GM18526 (cell line): ENCODE results near the gene SCYGR7.

Experiments used
- POLR2A ChIP-seq: IDR thresholded peaks from 3 replicates; pipeline ENCODE4 v1.6.1; 2011; ENCODE audit not compliant: insufficient read length; ENCODE audit errors: extremely low read depth

The SCYGR7 gene

DNA sequence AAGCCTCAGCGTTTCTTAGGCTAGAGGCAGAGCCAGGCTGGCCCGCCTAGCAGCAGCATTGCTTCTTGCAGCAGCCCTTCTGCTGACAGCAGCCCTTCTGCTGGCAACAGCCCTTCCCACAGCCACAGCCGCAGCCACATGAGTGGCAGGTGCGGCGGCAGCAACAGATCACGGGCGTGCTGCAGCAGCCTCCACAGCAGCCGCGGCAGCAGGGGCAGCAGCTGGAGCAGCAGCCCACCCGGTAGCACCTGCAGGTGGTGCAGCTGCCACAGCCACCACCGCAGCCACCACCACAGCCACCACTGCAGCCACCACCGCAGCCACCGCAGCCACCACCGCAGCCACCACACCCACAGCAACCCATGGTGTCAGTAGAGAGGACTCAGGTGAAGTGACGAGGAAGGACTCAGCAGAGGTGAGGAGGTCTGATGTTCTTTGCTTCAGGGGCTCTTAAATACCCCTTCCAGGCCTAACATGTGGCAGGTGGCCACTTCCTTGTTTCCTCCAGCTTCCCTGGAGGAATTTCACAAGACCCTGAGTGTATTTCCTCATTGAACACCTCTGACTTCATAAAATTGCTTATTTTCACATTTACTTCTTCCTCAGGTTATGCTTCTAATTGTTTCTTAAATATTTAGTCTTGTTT lies 3.6 kb upstream of the SCYGR7 start, which contains the start of gene SCYGR6:
Gene SCYGR6, minus strand, starts transcription at position 364 of the 646 bp plus-strand sequence. Its CDS starts 0 bp downstream, at position 364.
- TF ChIP-seq POLR2A = no peak

DNA sequence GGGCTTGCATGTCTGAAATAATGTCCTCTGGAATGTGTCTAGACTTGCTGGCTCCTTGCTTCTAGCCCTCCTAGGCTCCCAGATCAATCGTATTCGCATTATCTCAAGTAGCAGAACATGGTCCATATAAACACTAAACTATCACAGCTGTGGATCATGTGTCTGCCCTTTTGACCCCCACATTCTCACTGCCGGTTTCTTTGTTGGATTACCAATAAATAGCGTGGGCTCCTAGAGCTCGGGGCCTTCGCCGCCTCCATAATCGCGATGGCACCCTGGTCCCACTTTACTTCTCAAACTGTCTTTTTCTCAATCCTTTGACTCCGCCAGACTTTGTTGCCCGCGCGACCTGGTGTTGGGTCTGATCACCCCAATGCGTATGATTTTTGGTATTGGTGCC lies 11.2 kb downstream of the SCYGR7 start:
- no peak for TF ChIP-seq POLR2A

DNA sequence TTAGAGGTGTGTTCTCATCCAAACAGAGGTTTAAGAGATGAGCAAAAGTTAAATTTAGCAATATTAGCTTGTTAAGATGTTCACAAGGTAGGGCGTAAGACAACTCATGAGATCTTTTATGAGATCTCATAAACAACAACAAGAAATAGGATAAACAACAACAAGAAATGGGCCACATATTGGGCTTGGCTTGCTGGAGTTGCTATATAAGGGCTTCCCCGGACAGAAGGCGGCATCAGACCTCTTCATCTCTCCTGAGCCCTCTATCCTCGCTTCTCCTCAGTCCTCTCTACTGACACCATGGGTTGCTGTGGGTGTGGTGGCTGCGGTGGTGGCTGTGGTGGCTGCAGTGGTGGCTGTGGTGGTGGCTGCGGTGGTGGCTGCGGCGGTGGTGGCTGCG lies 17.5 kb downstream of the SCYGR7 start, which contains the start of gene SCYGR8:
Gene SCYGR8, plus strand, starts transcription at position 301 of the 400 bp plus-strand sequence. Its CDS starts 0 bp downstream, at position 301.
- no peak for TF ChIP-seq POLR2A

DNA sequence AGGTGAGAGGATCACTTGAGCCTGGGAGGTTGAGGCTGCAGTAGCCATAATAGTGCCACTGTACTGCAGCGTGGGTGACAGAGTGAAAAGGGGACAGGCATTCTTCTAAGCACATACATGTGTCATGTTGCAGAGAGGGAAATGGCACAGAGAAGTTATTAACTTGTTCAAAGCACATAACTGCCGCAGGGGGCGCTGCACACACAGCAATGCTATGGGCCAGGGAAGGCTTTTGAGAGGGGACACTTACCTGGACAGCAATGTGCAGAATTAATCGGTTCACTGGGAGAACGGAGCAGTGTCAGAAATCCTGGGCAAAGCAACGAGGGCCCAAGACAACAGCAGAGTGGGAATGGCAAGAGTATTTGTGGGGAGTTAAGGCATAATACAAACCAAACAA lies 19.9 kb downstream of the SCYGR7 start:
- TF ChIP-seq POLR2A = no peak

DNA sequence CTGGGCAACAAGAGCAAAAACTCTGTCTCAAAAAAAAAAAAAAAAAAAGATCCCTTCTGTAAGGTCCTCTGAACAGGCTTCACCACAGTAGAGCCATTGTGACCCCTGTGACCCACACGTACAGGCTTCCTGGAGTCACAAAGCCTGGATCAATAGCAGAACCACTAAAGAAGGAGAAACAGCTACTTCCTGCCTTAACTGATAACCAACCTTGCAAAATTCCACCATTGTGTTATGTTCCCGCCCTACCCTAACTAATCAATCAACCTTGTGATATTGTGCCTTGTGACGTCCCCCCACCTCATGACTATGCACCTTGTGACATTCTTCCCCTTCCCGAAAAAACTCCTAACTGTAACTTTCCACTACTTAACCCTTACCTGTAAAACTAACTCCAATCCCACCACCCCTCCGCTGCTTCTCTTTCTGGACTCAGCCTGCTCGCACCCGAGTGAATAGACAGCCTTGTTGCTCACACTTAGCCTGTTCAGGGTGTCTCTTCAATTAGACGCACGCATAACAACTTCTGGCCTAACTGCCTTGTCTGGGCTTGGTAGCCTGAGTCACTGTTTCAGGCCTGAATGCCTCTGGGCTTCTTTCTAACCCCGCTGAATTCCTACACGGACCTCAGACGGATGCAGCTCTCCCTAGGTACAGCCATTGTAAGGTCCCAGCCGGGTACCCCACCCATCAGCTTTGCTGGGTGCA lies 31.4 kb downstream of the SCYGR7 start:
- no peak for TF ChIP-seq POLR2A

DNA sequence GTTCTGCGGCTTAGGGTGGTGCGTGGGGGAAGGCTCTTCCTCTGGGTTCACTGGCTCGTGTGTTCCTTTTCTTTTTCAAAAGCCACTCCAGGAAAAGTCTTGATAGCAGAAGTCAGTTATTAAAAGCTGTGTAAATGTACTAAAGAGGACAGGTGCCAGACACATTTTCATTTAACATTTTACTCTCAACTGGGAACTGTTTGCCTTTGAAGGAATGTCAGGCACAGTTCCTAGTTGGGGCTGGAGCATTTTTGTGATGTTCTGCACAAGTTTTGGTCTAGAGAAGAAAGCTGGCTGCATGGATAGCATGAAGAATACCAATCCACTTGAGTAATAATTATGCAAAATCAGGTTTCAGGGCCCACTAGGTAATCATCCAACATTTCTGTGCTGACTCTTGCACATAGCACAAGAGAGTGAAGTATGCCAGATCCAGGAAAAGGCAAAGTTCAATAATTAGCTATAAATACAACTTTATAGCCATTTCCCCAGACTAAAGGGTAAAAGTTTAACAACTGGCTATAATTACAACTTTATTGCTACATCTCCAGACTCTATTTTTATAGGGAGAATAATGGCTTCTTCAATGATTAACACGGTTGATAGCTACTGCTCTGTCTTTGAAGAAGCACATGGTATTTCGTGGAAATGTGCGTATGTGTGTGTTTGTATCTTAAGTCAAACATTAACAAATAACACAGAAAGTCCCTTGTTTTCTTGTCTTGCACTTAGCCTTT lies 33.8 kb downstream of the SCYGR7 start:
- no peak for TF ChIP-seq POLR2A

DNA sequence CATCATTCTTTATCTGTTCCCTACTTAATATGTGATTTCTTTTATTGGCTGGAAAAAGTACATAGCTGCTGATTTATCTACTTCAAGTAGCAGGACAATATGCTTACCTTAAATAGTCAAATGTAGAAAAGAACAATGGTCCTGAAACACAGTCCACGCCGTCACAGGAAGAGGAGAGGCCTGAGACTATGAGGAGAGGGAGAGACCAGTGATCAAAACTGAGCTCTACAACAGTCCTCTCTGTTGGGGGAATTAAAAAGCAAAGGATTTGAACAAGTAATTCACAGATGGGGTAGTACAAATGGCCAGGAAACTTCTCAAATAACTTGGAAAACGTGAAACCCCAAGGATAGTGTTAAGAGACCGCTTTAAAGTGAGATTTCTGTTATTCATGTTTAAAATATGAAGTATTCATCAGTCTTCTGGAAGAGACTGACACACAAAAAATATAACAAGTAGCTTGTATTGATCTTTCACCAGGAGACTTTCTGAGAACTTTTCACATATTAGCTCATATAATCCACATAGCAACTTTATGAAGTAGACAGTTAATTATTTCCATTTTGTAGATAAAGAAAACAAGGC lies 37.7 kb downstream of the SCYGR7 start:
- no peak for TF ChIP-seq POLR2A

DNA sequence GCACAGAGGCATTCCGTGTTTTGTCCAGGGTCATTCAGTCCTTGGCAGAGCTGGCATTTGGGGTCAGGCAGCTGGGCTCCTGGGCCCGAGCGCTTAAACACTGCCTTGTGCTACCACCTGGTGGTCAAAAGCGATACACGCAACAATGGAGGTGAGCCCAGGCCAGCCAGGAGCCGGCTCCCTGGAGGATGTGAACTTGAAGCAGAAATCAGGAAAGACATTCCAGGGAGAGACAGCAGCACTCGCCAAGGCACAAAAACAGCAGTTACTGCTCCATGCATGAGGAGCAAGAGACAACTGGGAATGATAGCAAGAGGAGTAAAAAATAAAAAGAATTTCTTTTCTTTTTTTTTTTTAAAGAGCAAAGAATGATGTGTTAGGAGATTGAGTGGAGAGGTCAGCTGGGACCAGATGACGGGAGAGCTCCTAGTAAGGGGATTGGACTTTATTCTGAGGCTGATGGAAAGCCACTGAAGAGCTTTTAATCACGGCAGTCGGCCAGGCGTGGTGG lies 38.3 kb downstream of the SCYGR7 start:
- TF ChIP-seq POLR2A = no peak

DNA sequence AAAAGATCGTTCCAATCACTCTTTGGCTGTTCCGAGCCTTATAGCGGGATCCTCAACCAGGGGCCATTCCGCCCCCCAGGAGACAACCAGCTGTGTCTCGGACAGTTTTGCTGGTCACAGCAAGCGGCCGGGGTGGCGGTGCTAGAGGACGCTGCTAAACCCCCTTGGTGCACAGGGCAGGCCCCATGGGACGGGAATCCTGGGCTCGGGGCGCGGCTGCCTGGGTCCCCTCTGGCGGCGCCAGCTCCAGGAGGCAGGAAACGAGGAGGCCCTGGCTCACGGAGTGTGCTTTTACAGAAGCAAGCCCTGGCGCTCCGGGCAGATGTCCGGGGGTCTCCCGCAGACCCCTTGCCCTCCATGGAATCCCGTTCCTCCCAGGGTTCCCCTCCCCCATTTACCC lies 39.7 kb downstream of the SCYGR7 start:
- TF ChIP-seq POLR2A = no peak

DNA sequence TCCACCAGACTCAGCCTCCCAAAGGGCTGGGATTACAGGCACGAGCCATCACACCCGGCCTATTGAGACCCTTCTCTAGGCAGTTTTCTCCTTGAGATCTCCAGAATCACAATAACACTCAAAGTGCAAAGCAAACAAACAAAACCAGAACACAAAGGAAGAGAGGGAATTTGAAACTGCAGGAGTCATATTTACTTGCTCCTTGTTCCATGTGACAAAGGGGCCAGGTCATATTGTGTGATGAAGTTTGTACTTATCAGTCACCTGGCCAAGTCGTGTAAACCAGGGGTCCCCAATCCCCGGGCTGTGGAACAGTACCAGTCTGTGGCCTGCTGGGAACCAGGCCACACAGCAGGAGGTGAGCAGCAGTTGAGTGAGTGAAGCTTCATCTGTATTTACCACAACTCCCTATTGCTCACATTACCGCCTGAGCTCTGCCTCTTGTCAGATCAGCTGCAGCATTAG lies 44.1 kb downstream of the SCYGR7 start:
- no peak for TF ChIP-seq POLR2A

DNA sequence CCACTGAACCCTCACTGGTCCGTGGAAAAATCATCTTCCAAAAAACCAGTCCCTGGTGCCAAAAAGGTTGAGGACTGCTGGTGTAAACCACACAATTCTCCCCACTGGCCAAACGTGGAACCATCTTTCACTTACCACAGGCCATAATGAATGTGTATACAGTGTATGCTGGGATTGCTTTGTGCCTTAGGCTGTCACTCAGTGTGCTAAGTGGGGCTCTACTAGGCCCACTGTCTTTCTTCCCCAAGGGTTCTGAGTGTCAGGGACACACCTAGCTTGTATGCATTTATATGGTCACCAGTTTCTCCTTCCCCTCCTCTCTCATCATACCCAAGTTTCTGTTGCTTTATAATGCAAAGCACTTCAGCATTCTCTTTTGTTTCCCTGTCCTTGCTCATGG lies 44.8 kb downstream of the SCYGR7 start:
- no peak for TF ChIP-seq POLR2A

DNA sequence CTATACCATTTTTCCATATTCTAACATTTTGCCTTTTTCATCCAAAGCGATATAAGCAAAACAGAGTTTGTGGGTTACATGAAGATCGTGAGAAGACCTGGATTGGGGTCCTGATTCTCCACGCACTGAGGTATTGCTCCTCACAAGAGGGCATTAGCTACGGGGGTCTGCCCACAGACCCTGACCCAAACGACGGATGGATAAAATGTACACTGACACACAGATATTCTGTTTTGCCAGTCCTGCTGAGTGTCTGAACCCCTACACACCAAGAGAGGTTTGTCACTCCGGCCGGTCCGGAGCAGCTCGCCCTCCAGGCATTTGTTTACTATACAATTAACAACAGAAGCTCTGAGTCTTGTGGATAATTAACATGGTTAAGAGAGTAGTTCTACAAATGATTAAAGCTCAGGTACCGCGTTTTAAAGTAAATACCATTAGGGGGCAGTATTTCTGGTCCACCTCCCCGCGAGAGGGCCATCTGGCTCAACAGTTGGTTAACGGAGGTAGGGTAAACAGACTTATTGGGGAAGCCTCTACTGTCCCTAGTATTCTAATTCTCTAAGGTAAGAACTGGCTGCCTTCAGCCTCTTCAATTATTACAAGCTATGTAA lies 46.0 kb downstream of the SCYGR7 start:
- TF ChIP-seq POLR2A = no peak

DNA sequence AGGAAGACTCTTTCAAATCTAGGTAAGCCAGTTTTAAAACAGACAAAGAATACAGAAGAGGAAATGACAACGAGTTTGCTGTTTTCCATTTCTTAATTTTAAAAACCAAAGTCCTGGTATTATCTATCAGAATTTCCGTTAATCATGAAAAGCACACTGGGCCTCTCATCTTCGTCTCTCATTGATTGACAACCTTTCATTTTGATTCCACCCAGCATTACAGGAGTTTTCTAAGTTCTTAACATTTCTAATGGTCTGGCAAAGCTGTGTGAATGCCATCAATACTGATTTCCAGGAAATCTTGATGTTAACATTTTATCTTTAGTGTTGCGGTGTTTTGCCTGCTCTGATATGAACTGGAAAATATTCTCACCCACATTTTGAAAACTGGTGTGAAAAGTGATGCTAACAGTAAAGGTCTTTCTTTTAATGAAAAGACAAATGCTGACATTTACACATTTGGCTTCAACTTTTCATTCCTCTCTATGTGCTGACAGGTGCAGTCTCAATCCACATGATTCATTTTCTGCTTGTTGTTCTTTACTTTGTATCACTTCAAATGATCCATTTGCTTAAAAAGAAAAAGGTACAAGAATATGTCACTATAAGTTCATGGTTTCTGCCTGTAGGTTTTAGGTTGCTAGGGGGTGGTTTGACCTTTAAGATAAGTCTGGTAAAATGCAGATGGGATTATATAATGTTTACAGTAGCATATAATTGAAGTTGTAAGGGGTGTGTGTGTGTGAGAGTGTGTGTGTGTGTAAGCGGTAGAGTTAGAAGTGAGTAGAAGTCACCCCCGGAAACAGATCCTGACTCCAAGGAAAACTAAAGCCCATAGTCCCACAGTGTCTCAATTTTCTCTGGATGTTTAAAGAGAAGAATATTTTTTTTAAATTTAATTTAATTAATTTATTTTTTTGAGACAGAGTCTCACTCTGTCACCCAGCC lies 47.0 kb downstream of the SCYGR7 start:
- no peak for TF ChIP-seq POLR2A
